ENCODE results near the gene TRMT11.

DNA sequence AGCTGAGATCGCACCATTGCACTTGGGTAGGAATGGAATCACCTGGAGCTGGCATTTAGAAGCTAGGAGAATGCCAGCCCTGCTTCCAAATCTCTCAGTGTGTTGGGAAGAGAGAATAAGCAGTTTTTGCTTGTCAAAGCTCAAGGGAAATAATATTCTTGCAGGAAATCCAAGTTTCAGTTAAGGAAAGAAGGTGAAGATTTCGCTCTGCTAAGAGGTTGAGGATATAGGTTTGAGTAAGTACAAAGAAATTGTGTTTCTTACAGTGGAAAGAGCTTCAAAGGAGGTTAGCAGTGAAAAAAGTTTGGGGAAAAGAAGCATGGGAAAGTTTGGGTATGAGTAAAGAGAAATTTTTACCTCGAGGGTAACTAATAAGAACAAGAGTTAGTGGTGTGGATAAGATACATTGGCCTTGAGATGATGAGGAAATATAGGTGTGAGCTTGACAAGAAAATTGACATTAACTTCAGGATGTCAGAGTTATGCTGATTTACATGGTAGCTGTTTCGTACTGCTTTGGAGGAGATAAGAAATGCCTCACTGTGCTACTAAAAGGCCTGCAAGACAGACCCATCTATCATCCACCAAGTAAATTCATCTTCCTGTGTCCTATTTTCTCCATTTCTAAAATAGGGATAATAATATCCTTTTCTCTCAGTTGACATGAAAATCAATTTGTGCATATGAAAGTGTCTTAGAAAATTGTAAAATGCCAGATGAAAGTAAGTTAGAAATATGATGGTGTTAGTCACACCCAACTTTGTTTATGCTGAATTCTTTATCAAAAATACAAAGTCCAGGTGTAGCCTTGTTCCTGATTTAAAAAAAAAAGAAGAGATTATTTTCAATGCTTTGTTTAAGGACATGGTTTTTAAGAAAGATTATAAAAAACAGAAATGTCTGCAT lies 42.6 kb upstream of the TRMT11 start:
- TF ChIP-seq, protein P1, sequence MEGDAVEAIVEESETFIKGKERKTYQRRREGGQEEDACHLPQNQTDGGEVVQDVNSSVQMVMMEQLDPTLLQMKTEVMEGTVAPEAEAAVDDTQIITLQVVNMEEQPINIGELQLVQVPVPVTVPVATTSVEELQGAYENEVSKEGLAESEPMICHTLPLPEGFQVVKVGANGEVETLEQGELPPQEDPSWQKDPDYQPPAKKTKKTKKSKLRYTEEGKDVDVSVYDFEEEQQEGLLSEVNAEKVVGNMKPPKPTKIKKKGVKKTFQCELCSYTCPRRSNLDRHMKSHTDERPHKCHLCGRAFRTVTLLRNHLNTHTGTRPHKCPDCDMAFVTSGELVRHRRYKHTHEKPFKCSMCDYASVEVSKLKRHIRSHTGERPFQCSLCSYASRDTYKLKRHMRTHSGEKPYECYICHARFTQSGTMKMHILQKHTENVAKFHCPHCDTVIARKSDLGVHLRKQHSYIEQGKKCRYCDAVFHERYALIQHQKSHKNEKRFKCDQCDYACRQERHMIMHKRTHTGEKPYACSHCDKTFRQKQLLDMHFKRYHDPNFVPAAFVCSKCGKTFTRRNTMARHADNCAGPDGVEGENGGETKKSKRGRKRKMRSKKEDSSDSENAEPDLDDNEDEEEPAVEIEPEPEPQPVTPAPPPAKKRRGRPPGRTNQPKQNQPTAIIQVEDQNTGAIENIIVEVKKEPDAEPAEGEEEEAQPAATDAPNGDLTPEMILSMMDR (IDR thresholded peaks at IDR 0.05), result no peak
- TF ChIP-seq, protein P2, sequence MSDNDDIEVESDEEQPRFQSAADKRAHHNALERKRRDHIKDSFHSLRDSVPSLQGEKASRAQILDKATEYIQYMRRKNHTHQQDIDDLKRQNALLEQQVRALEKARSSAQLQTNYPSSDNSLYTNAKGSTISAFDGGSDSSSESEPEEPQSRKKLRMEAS (IDR thresholded peaks at IDR 0.05; ENCODE audit: low read depth), result no peak
- TF ChIP-seq, protein P3, sequence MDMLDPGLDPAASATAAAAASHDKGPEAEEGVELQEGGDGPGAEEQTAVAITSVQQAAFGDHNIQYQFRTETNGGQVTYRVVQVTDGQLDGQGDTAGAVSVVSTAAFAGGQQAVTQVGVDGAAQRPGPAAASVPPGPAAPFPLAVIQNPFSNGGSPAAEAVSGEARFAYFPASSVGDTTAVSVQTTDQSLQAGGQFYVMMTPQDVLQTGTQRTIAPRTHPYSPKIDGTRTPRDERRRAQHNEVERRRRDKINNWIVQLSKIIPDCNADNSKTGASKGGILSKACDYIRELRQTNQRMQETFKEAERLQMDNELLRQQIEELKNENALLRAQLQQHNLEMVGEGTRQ (IDR thresholded peaks at IDR 0.05; ENCODE audit: borderline replicate concordance, low read depth, low read length), result no peak
- TF ChIP-seq MEF2A (IDR thresholded peaks at IDR 0.05; ENCODE audit: borderline replicate concordance, low read depth) (no peak), EP300 (IDR thresholded peaks at IDR 0.05; ENCODE audit: borderline replicate concordance in 1 of 2, low read depth in 1 of 2, low read length in 1 of 2) (no peak), POLR2AphosphoS5 (IDR thresholded peaks at IDR 0.05; ENCODE audit: low read depth, low read length) (no peak)
